Osteocyte (in vitro differentiated cells): Measurements from ENCODE around the gene RIMS4. TPM values are rescaled to one million over a fixed set of nuclear protein-coding genes. Genes with fewer than 3 reads are reported as not detected.

Experiments
- DNase-seq: peaks from one replicate; pipeline ENCODE4 v3.0.0; 2021; ENCODE audit warnings: mixed read lengths; ENCODE audit not compliant: unreplicated experiment; ENCODE audit errors: extremely low spot score
- H3K27ac Mint-ChIP-seq: one replicate; pipeline ENCODE4 v1.8.0; 2021; ENCODE audit warnings: mild to moderate bottlenecking, mixed read lengths; ENCODE audit not compliant: unreplicated experiment
- H3K27me3 Mint-ChIP-seq: one replicate; pipeline ENCODE4 v1.8.0; 2021; ENCODE audit warnings: mixed read lengths; ENCODE audit not compliant: unreplicated experiment
- H3K36me3 Mint-ChIP-seq: one replicate; pipeline ENCODE4 v1.8.0; 2021; ENCODE audit warnings: mixed read lengths; ENCODE audit not compliant: unreplicated experiment
- H3K4me1 Mint-ChIP-seq: one replicate; pipeline ENCODE4 v1.8.0; 2021; ENCODE audit warnings: mixed read lengths; ENCODE audit not compliant: unreplicated experiment
- H3K4me3 Mint-ChIP-seq: one replicate; pipeline ENCODE4 v1.8.0; 2021; ENCODE audit warnings: mild to moderate bottlenecking, moderate library complexity, mixed read lengths; ENCODE audit not compliant: unreplicated experiment
- H3K9me3 Mint-ChIP-seq: one replicate; pipeline ENCODE4 v1.8.0; 2021; ENCODE audit warnings: mixed read lengths; ENCODE audit not compliant: unreplicated experiment
- total RNA-seq: library from RNA; stranded (reverse); gene quantifications from 2 replicates; pipeline ENCODE4 v1.2.1, GENCODE V29; 2021
- TF ChIP-seq, protein P1 (sequence below): fragments of 200-600 bp; sonication (generic); IDR thresholded peaks from 2 replicates; pipeline ENCODE4 v1.5.0; 2021; ENCODE audit warnings: antibody characterized with exemption, mild to moderate bottlenecking, moderate library complexity

Gene RIMS4
- total RNA-seq, 1 donor from 2014 or later = 0.75 TPM

DNA sequence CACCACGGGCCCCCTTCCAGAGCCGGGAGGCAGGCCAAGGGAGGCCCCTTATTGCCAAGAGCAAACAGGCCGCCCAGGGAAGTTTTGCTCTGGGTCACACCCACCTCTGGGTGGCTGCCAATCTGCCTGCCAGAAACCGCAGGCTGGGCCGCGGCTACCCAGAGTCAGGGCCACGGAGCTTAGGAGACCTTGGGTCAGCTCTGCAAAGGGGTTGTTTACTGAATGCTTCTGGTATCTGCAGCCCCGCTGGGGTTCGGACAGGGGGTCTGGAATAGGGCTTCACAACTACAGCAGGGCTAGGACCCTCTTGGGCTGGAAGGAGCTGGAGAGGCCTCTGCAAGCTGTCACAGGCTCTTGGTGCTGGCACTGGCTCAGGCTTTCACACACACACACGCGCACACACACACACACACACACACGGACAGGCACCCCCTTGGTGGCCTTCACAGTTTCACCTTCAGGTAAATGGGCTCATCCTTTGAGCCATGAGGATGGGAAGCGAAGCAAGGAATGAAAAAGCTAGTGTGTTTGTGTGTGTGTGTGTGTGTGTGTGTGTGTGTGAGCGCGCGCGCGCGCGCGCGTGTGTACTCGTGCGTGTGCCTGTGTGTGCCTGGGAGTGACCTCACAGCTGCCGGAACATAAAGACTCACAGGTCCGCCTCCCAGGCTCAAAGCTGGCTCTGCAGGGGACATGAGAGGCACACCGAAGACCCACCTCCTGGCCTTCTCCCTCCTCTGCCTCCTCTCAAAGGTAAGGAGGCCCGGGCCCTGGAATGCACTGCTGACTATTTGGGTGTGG is 95.4 kb downstream of the RIMS4 start, which contains the start of gene CCN5:
Gene CCN5, plus strand, starts transcription at position 669 of the 798 bp plus-strand sequence. Its CDS starts 22 bp downstream, at position 691.
- H3K4me1 Mint-ChIP-seq = peaks cover 61% of the 10 kb centered on the region
- DNase-seq = no peak
- peaks cover 3% of the 10 kb centered on the region for H3K36me3 Mint-ChIP-seq
- TF ChIP-seq, protein P1, sequence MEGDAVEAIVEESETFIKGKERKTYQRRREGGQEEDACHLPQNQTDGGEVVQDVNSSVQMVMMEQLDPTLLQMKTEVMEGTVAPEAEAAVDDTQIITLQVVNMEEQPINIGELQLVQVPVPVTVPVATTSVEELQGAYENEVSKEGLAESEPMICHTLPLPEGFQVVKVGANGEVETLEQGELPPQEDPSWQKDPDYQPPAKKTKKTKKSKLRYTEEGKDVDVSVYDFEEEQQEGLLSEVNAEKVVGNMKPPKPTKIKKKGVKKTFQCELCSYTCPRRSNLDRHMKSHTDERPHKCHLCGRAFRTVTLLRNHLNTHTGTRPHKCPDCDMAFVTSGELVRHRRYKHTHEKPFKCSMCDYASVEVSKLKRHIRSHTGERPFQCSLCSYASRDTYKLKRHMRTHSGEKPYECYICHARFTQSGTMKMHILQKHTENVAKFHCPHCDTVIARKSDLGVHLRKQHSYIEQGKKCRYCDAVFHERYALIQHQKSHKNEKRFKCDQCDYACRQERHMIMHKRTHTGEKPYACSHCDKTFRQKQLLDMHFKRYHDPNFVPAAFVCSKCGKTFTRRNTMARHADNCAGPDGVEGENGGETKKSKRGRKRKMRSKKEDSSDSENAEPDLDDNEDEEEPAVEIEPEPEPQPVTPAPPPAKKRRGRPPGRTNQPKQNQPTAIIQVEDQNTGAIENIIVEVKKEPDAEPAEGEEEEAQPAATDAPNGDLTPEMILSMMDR = no peak
- H3K4me3 Mint-ChIP-seq = peak within 1 kb of the TSS; percentile 18
- no peaks in the 10 kb centered on the region for H3K27me3 Mint-ChIP-seq
- no peaks in the 10 kb centered on the region for H3K9me3 Mint-ChIP-seq
- peak within 1 kb of the TSS; percentile 88 for H3K27ac Mint-ChIP-seq

- DNase-seq = no peak
- Mint-ChIP-seq H3K27ac (peak overlapping the region; percentile 88), H3K4me1 (peaks cover 61% of the 10 kb centered on the region), H3K36me3 (peaks cover 3% of the 10 kb centered on the region), H3K9me3 (no peaks in the 10 kb centered on the region), H3K4me3 (no peak overlapping the region), H3K27me3 (no peaks in the 10 kb centered on the region)
- TF ChIP-seq, protein P1 = no peak
Observed at GRCh38 chr20:44714102-44714700, 96.1 kb downstream of the RIMS4 start.

- TF ChIP-seq, protein P1 = no peak
- Mint-ChIP-seq H3K27me3 (no peaks in the 10 kb centered on the region), H3K4me1 (peaks cover 68% of the 10 kb centered on the region), H3K9me3 (no peaks in the 10 kb centered on the region), H3K36me3 (peaks cover 3% of the 10 kb centered on the region), H3K27ac (no peak overlapping the region), H3K4me3 (no peak overlapping the region)
- DNase-seq = no peak
Observed at GRCh38 chr20:44711237-44711636, 99.1 kb downstream of the RIMS4 start.

GRCh38 chr20:44709797-44710196 is 100.5 kb downstream of the RIMS4 start:
- DNase-seq = no peak
- Mint-ChIP-seq H3K4me1 (peaks cover 68% of the 10 kb centered on the region), H3K27me3 (no peaks in the 10 kb centered on the region)

More at GRCh38 chr20:44709797-44710196, 100.5 kb downstream of the RIMS4 start:
- H3K4me3 Mint-ChIP-seq = no peak overlapping the region
- no peak overlapping the region for H3K27ac Mint-ChIP-seq
- no peaks in the 10 kb centered on the region for H3K9me3 Mint-ChIP-seq
- TF ChIP-seq, protein P1 = no peak
- H3K36me3 Mint-ChIP-seq = peaks cover 3% of the 10 kb centered on the region
